Measurements from ENCODE around the gene RERE. TPM values are rescaled to one million over a fixed set of nuclear protein-coding genes. Genes with fewer than 3 reads are reported as not detected.

RERE gene
- total RNA-seq, 1 donor from 2014 or later: 78.2 TPM

DNA sequence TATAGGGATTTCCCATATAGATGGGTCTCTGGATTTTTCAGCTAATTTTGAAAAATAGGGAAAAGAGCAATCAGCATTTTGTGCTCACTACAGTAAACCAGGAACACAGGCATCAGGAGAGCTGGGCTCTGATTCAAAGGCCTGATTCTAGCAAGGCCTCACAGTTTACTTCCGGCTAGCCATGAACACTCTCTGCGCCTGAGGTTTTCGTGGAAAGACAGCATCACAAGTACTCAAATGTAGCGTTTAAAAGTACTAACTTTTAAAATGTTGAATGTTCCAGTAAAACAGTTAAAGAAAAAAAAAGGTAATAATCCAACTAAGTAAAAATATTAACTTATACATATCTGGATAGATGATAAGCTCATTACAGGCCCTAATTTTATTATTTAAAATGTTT, 379.0 kb downstream of the RERE start:
- intact Hi-C loops (cut with micrococcal nuclease): no loop called here

DNA sequence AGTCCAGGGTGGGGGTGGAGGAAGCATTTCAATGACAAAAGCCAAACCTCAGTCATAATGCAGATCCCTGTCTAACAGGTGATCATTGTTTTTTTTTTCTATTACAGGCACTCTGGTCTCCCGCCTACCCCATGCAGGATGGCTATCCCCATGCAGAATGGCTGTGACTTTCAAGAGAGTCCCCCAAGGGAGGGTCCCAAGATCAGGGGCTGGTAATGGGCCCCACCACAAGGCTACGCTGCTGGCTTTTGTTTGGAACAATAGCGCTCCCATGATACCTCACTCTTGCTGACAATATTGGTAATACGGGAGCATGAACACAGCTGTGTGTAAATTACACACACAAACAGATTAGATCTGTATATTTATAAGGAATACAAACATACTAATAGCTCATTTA, 380.1 kb downstream of the RERE start:
- intact Hi-C loops (cut with micrococcal nuclease): no loop called here

DNA sequence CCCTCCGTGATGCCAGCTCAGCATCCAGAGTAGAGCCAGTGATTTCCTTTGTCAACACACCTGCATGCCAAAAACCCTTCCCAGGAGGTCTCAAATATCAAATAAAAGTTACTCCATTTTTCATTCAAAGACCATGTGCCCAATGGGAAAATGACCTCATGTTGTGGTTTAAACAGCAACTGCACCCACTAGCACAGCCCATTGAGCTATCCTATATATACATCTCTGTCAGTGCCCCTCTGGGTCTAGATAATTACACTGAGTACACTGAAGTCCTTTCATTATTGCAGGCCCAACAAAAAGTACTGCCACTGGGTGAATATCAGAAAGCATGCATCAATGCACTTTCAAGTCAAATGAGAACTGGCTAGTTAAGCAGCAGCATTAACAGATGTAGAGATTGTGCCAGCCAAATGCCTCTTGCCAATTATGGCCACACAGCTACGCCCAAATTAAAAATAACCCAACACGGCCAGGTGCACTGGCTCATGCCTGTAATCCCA, 381.8 kb downstream of the RERE start:
- intact Hi-C loops (cut with micrococcal nuclease): no loop called here

DNA sequence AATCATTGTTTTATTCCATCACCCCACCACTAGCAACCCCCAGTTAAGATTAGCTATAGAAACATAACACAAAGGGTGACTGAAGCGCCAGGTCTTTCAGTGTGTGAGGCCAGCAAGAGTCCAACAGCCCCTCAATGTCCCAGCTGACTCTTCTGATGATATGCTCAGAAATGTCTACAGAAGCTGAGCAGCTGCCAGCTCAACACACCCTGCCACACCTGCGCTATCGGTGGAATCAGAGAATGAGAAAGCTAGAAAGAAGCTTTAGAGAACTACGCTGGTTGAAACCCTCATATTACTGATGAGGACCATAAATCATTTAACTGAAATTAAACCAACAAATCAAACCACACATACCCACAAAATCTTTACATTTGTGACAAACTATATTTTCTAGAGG, 383.3 kb downstream of the RERE start:
- intact Hi-C loops (cut with micrococcal nuclease): no loop called here

DNA sequence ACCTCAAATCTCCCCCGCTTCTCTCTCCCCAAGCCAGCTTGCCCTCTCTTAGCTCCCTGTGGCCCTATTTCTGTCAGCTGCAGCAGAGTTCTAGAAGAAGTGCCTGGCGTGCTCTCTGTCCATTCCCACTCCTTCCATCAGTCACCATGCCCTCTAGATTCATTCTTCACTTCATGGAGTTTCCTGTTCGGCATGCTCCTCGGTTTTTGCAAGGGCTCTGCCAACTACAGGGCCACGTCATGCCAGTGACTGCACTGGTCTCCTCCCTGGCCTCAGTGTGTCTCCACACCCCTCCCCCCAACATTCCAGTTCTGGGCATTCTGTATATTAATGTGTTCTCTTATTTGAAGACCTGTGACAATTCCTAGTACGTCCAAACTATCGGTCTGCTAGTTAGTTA, 385.7 kb downstream of the RERE start:
- intact Hi-C loops (cut with micrococcal nuclease): loop anchor here (2.0 kb wide), 4 partner anchors 15 to 79 kb away; no protein-coding TSS in a partner anchor

DNA sequence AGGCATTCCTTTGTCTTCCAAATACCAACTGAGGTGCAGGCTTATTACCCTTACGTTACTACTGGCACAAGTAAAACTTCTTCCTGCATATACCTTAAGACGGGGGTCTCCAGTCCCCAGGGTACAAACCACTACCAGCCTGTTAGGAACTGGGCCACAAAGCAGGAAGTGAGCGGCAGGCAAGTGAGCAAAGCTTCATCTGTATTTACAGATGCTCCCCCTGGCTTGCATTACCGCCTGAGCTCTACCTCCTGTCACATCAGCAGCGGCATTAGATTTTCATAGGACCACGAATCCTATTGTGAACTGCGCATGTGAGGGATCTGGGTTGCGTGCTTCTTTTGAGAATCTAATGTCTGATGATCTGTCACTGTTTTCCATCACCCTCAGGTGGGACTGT, 386.4 kb downstream of the RERE start:
- intact Hi-C loops (cut with micrococcal nuclease): loop anchor here (2.0 kb wide), 4 partner anchors 16 to 80 kb away; no protein-coding TSS in a partner anchor

DNA sequence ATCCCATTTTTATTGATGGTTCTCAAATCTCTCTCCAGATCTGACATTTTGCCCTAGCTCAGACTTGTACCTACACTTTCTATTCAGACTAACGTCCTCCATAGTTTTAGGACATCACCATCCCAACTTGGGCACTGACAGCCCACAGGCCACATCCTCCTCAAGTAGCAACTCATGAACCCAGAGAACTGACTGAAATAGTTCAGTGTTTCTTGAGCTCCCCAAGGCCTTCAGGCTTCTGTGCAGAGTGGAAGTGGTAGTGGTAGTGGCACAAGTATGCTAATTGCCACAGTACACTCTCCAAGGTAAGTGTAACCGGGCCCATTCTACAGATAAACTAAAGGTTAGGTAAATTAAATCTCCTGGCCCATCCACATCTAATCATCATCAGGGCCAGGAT, 387.0 kb downstream of the RERE start:
- intact Hi-C loops (cut with micrococcal nuclease): loop anchor here (1.0 to 2.0 kb wide), 5 partner anchors 8 to 80 kb away; no protein-coding TSS in a partner anchor

DNA sequence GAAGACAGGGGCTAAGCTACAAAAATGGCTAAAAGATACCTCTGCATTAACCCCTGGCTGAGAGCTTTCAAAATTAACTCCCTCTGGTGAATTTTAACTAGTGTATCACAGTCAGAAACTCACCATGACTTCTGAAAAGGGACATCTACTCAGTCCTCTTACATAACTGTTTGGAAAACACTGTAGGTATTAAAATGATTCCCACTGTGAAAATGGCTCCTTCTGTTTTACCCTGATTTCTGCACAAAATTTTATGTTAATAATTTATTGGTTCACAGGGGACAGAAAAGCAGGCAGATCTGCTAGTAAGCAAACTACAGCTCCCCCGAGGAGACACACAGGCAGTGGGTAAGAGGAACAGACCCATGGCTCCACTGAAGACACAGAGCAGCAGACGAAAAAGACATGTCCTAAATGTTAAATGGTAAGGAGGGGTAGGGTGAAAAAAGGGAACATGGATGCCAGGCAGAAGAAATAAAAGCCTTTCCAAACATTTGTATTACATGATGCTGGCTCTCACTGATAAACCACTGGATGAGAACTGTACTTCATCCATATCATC, 387.8 kb downstream of the RERE start:
- intact Hi-C loops (cut with micrococcal nuclease): loop anchor here (1.0 to 10.0 kb wide), 7 partner anchors 7 to 245 kb away; no protein-coding TSS in a partner anchor

DNA sequence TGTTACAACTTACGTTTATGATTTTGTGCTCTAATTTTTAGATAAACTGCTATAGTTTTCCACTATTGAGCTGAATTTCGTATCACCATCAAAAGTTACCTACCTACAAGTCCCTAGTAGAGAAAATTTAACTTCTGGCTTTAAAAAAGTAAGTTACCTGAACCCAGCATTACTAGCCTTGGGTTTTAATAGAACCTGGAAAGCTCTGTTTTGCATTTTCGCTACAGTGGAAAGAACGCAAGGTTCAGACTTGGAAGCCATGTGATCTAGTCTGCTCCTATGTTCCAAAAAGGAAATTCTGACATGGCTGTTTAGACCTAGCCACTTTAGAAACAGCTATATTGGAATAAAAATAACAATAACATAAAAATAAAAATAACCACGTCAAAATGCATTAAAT, 389.0 kb downstream of the RERE start:
- intact Hi-C loops (cut with micrococcal nuclease): loop anchor here (5.0 to 10.0 kb wide), 2 partner anchors 174 to 244 kb away; no protein-coding TSS in a partner anchor

DNA sequence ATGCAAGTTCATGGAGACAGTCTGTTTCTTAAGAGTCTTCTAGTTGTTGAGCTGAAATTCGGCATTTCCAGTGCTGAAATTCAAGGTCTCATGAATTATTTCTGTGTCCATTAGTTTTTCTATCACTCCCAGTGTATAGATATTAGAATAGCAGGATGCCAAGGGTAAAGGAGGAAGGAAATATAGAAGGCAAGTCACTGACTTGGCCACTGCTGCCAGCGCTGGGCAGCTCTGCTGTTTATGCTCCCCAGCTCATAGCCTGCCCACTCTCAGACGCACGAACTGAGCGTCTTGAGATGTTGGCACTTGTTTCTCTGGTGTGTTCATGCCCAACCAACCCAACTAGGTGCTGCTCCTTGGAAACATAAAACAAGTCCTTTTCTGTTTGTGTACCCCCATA, 389.5 kb downstream of the RERE start:
- intact Hi-C loops (cut with micrococcal nuclease): loop anchor here (5.0 to 10.0 kb wide), 2 partner anchors 174 to 243 kb away; no protein-coding TSS in a partner anchor

DNA sequence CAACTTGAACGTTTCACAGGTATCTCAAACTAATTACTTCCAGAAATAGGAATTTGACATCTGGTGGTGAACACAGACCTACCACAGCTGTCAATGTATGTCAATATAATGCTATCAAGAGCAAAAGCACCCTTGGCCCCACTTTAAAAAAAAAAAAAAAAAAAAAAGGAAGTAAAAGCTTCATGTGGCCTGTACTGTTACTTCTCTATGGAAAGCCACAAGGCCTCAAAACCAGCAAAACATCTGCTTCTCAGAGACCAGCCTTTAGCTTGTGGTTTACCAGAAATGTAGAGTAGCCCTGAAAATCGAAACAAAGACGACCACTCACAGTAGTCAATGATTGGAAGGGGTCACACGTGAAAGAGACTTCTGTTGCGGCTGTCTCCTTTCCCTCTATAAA, 389.9 kb downstream of the RERE start:
- intact Hi-C loops (cut with micrococcal nuclease): loop anchor here (5.0 to 10.0 kb wide), 2 partner anchors 175 to 243 kb away; no protein-coding TSS in a partner anchor

DNA sequence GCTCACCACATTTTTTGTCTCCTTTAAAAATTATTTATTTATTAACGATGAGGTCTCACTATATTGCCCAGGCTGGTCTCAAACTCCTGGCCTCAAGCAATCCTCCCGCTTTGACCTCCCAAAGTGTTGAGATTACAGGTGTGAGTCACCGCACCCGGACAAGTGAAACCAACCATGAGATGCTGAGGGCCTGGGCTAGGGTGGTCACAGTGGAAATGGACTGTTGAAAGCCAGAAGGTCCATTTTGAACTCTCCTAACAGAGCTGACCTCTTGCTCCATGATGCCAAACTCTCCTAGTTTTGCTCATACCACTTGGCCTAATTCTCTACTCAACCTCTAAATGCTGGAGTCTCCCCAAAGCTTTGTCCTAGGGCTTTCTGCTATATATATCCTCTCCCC, 390.4 kb downstream of the RERE start:
- intact Hi-C loops (cut with micrococcal nuclease): loop anchor here (5.0 to 10.0 kb wide), 2 partner anchors 175 to 242 kb away; no protein-coding TSS in a partner anchor

DNA sequence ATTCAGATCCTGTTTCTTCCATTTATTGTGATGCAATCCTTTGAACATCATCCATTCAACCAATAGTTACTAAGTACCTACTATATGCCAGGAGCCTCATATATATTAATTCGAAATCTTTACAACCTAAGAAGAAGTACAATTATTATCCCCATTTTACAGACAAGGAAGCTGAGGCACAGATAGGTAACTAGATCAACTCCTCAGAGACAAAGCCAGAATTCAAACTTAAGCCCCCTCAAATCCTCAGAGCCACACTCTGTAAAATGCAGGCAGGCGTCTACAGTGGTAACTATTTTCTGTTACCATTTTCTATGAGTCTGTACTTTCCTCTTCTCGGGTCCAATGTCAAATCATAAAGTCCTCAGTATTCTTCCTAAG, 391.7 kb downstream of the RERE start:
- intact Hi-C loops (cut with micrococcal nuclease): loop anchor here (5.0 to 10.0 kb wide), 2 partner anchors 177 to 241 kb away; no protein-coding TSS in a partner anchor

DNA sequence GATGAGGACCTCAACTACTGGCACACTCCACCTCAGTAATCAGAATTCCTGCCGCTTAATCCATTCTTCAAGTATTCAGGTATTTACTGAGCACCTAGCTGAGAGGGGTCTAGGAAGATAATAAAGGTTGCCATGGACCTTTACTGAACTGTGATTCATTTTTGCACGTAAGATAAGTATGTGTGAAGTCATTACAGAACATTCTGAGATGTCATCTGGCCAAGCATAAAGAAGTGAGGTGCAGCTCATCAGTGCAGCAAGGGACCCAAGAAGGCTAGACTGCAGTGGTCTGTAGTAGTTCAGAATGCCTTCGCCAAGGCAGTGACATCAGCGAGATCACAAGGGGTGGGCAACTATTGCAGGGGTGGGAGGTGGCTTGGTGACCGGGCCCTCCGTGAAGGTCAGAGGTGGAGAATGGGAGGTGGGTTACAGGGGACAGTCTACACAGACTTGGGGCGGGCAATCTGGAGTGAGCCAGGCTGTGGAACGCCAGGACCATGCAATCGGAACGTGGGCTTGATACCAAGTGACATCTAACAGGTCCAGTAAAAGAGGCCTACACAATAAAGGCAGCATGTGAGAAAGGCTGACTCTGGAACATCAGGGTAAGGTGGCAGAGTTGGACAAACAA, 392.2 kb downstream of the RERE start:
- intact Hi-C loops (cut with micrococcal nuclease): loop anchor here (5.0 to 10.0 kb wide), 2 partner anchors 177 to 240 kb away; no protein-coding TSS in a partner anchor

DNA sequence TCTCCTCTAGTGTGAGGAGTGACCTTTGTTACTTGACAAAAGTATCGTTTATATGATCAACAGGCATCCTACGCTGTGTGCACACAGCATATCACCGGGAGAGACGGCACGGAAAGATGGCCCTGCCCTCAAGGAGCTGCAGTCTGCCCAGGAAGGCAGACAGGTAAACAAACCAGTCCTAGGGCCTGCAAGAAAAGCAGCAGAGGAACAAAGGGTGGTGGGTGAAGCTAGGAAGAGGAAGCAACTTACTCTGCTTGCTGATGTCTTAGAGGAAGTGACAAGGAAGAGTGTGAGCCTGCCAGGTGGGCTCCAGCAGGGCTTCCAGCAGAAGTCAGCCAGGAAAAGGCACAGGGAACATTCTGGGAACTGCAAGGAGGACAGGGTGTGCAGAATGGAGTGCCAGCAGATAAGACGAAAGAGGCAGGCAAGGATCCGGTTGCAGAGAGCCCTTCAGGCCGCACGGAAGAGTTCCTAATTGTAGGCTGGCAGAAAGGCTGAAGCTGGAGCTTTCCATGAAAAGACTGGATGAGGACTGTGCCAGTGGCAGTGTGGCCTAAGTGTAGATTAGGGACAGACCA, 392.8 kb downstream of the RERE start:
- intact Hi-C loops (cut with micrococcal nuclease): loop anchor here (1.0 to 10.0 kb wide), 7 partner anchors 22 to 277 kb away; no protein-coding TSS in a partner anchor

DNA sequence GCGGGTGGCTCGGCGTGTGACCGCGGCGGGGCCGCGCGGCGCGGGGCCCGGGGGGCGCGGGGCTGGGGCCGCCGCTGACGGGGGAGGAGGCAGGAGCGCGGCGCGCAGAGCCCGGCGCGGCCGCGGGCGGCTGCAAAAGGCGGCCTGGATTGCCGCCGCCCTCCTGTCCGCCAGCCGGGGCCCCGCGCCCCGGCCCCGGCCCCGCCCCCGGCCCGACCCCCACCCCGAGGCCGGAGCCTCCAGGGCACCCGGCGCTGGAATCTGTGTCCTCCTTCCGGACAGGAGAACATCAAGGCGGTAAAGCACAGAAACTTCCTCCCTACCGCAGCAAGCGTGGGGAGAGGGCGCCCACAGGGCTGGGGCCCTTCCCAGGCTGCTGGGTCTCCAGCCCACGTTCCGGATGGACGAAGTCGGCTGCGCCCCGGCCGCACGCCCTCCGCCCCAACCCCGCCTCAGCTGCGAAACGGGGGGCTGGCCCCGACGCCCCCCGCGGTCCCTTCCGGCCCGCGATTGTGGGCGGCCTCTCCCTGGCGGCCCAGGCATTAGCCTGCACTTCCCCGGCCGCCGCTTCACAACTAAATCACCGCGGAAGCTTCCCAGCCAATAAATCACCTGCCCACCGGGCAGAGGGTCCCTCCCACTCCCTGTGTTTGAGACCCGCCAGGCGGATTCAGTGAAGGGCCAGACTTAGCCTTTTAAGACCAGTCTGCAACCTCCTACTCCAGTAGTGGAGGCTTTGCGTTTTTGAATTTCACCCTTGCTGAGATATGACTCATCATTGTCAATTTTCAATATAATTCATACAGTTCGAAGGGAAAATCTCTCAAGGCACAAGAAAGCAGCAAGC, 393.5 kb downstream of the RERE start:
- intact Hi-C loops (cut with micrococcal nuclease): loop anchor here (1.0 to 10.0 kb wide), 9 partner anchors 22 to 277 kb away; no protein-coding TSS in a partner anchor

DNA sequence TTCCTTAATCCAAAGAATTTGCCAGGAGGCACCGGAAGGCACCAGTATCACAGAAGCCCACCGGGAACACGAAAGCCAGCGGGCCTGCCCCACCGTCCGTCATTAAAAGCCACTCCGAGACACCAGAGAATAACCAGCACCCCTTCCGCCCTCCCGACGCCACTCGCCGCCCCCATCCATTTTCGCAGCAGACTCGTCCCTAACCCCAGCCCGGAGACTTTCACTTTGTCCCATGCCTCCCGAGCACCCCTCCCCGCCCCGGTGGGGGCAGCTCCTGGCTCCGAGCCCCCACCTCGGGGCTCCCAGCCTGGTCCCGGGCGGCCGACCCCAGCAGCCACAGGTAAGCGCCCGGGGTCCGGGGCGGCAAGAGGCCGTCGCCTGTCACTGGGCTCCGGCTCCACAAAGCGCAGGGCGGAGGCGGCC, 394.2 kb downstream of the RERE start:
- intact Hi-C loops (cut with micrococcal nuclease): loop anchor here (2.0 to 10.0 kb wide), 6 partner anchors 26 to 238 kb away; no protein-coding TSS in a partner anchor

DNA sequence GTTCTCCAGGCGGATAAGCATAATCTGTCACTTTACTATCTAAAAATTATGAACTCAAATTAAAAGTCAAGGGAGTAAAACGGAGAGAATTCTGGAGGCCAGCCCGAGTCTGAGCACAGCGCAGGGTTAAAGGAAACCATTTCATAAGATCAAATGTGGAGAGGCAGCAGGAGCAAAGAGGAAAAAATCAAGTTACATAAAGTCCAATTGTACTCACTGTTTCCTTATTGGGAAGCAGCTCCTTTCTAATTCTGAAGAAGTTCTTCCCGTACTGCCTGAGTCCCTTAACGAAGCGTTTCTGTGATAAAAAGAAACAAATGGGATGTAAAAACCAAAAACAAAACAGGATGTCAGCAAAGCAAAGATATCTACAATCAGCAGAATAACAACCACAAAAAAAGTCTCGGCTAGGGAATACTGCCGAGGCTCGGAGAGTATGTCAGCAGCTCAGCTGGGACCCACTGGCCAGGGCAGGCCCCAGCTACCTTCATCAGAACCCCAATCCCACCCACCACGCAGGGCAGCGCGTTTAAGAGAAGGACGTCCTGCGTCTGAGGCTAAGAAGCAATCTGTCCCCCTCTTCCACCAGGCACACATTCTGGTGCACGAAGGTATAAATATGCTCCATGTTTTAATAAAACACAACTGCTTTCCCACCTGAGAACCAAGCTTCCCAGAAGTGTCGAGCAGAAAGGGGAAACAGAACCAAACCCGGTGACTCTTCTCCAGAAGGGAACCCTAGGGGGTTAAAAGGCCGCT, 394.8 kb downstream of the RERE start:
- intact Hi-C loops (cut with micrococcal nuclease): loop anchor here (1.0 to 10.0 kb wide), 7 partner anchors 8 to 238 kb away; no protein-coding TSS in a partner anchor

DNA sequence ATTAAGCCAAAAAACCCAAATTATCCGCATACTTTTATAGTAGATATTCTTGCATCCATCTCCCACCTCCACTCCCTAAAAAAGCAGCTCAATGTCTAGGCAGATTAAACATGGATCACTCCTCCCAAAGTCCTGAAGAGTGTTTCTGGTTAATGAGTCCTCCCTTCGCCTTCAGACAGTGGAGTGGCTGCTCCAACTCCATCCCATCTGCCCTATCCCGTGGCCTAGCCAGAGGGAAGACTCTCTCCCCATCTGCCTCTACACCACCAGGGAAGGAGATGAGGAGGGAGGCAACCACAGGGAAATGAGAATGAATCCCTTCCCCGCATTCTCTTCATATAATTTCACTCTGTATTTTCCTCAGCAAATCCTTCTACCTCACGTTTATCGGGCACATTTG, 395.7 kb downstream of the RERE start:
- intact Hi-C loops (cut with micrococcal nuclease): loop anchor here (1.0 to 10.0 kb wide), 7 partner anchors 9 to 237 kb away; no protein-coding TSS in a partner anchor

DNA sequence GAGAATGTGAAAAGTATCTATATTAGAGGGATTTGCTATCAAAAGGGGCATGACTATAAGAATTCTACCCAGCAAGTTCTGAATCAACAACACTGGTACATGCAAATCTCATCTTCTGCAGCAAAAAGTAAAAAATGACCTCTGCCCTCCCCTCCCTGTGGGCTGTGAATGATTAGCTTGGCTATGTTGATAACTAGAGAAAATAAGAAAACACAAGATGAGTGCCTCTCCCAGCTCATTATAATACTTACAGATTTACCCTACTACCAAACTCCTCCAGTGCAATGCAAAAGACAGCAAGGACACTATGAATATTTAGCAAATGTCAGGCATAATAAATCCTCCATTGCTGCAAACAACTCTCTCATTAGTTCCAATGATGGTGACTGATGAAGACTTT, 397.1 kb downstream of the RERE start:
- intact Hi-C loops (cut with micrococcal nuclease): loop anchor here (5.0 to 10.0 kb wide), 3 partner anchors 38 to 236 kb away; no protein-coding TSS in a partner anchor
